GM12801 (cell line): Measurements from ENCODE around the gene HOXA5.

ENCODE experiments used
- CTCF ChIP-seq: IDR thresholded peaks from one replicate; pipeline ENCODE4 v1.5.1; 2011; ENCODE audit warnings: control low read depth; ENCODE audit not compliant: insufficient read length; ENCODE audit errors: extremely low read depth

The HOXA5 gene

DNA sequence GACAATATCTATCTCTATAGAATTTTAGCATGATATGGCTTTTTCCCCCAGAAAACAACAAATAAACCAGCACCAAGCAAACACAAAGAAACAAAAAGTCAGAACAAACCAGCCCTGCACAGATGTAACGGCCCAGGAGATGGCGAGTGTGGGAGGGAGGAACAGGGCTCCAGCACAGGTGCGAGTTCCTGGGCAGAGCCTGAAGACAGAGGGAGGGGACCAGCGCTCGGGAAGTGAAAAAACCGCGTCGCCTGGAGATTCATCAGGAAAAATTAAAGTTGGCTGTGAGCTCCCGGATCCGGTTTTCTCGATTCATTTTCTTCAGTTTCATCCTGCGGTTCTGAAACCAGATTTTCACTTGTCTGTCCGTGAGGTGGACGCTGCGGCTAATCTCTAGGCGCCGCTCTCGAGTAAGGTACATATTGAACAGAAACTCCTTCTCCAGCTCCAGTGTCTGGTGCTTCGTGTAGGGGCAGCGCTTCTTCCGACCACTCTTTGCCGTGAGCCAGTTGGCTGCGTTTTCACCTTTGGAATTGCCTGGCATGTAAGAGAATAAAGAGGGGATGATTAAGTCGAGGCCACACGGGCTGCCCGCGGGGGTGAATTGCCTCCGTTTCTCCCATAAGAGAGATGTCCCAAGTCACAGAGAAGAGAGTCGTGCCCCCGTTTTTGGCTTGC, 28.3 kb upstream of the HOXA5 start:
- no peak for TF ChIP-seq CTCF

GRCh38 chr7:27171325-27171636, 27.8 kb upstream of the HOXA5 start:
- TF ChIP-seq CTCF, result no peak

GRCh38 chr7:27170426-27171324, 27.2 kb upstream of the HOXA5 start:
- no peak for TF ChIP-seq CTCF

DNA sequence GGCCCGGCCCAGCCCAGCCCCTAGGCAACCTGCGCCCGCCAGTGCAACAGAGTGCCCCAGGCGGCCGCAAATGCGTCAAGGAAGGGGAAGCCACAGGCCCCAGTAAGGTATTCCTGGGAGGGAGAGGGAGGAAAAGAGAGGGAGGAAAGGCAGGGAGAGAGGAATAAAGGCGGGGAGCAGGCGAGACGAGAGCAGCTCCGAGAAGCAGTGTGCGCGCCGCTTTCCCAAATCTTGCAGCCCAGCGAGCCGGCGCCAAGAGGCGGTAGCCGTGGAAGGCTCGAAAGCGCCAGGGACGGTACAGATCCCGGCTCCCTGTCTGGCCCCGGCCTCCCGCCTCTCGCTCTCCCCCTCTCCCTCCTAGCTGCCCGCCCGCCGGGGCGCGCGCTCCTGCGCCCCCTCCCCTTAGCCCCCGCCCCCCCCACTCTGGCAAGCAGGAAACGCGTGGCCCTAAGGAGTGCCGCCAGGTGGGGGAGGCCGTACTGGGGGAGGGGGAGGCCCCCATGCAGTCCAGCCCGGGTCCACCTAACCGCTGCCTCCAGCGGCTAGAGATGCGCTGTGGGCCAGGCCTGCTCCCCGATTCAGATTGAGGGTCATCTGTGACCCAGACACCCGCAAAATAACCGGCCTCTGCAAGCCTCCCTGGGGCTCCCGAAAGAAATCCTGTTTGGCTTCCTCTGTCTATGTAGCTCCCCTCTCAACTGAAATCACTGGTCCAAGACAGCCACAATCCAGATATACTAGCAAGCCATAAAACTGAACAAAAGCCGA, 26.4 kb upstream of the HOXA5 start:
- no peak for TF ChIP-seq CTCF

DNA sequence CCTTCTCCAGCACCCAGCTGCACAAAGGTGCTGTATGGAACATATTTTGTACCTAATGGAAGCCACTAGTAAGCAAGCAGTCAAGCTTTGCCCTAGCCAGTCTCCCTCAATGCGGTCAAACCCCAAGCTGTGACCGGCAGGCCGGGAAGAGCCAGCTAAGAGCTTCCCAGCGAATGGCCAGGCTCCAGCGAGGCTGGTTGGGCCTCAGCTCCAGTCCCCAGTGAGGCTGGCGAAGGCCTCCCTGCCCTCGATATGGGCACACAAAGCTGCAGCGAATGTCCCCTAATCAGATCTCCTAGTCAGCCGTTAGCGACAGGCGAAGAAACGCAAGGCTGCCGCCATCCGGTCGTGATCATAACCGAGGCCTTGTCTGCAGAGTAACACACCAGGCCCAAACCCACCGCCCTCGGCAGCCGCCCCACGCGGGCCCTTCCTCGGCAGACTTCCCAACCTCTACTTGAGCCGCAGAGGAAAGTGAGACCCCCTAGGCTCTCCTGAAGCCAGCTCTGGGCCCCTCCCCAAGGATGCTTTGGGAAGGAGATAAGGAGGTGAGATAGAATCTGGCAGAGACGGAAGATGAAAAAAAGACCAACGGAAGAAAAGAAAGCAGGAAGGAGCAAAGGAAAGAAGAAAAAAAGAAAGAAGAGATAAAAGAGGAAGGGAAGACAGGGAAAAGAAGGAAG, 24.9 kb upstream of the HOXA5 start:
- TF ChIP-seq CTCF, result no peak

GRCh38 chr7:27167916-27168264, 24.4 kb upstream of the HOXA5 start:
- TF ChIP-seq CTCF, result no peak
